ENCODE measurements around the gene PTPRE.
A peak's percentile ranks its signal among the peaks of the same experiment; 100 is the strongest.

The PTPRE gene

DNA sequence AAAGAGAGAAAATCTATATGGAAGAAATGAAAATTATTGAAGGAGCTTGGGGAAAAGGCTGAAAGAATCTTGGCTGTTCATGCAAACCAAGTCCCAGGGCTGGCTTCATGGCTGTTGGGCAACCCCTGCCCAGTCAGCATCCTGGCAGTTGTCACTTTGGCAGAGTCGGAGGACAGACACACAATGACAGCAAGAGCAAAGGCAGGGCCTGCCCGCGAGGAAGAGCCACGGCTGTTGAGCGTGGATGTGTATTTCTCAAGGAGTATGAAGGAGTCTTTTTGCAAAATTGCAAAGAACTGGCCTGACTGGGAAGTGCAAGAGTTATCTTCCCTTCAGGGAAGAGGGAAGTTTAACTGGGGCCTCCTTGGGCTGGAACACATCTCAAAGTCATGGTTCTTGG lies 11.7 kb downstream of the PTPRE start:
- in situ Hi-C loops (cut with HindIII; ENCODE audit: low sequenced_read_pairs) = no loop called here
- TF ChIP-seq, protein P1, sequence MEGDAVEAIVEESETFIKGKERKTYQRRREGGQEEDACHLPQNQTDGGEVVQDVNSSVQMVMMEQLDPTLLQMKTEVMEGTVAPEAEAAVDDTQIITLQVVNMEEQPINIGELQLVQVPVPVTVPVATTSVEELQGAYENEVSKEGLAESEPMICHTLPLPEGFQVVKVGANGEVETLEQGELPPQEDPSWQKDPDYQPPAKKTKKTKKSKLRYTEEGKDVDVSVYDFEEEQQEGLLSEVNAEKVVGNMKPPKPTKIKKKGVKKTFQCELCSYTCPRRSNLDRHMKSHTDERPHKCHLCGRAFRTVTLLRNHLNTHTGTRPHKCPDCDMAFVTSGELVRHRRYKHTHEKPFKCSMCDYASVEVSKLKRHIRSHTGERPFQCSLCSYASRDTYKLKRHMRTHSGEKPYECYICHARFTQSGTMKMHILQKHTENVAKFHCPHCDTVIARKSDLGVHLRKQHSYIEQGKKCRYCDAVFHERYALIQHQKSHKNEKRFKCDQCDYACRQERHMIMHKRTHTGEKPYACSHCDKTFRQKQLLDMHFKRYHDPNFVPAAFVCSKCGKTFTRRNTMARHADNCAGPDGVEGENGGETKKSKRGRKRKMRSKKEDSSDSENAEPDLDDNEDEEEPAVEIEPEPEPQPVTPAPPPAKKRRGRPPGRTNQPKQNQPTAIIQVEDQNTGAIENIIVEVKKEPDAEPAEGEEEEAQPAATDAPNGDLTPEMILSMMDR (IDR thresholded peaks at IDR 0.05; ENCODE audit: low read depth, low read length, missing control alignments) = no peak

DNA sequence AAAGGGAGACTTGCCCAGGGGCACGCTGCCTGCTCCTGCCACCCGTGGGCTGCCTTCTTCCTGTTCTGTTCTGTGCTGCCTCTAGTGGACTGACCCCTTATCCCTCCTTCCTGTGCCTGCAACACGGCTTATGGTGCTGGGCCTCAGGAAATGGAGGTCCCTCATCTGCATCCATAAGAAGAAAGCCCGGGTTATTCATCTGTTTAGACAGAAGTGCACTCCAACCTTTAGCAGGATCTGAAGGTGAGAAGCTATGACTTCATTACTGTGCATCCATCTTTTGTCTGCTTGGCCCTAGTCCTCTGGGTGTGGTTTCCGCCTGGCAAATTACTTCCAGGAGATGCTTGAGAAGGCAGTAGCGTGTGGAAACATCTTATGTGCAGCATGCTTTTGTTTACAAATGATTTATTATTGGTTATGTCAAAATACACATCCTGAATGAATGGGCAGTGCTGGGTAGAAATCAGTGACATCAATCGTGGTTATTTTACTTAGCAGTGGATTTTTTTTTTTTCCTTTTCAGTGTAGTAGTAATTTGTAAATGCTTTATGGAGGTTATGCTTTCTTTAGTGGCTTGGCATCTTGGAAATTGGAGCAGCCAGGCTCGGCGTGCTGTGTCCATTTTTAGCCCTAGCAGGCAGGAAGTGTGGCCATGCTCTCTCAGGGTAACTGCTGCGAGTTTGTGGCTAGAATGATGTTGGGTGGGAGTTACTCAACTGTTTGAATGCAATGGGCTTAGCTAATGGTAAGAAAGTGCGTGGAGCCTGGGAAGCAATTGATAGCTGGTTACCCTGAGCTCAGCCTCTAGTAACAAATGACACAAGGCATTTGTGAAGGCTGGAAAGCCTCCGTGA lies 12.7 kb downstream of the PTPRE start:
- in situ Hi-C loops (cut with HindIII; ENCODE audit: low sequenced_read_pairs) = no loop called here
- H3K4me3 ChIP-seq (ENCODE audit: low read depth, low read length) = no peak overlapping the region
- TF ChIP-seq, protein P1 (IDR thresholded peaks at IDR 0.05; ENCODE audit: low read depth, low read length, missing control alignments) = peak; percentile 43
- peak; percentile 75 for DNase-seq (ENCODE audit: low read depth)

More for the DNA sequence above, 11.7 kb downstream of the PTPRE start:
- DNase-seq (ENCODE audit: low read depth) = no peak
- H3K4me3 ChIP-seq (ENCODE audit: low read depth, low read length) = no peak overlapping the region

DNA sequence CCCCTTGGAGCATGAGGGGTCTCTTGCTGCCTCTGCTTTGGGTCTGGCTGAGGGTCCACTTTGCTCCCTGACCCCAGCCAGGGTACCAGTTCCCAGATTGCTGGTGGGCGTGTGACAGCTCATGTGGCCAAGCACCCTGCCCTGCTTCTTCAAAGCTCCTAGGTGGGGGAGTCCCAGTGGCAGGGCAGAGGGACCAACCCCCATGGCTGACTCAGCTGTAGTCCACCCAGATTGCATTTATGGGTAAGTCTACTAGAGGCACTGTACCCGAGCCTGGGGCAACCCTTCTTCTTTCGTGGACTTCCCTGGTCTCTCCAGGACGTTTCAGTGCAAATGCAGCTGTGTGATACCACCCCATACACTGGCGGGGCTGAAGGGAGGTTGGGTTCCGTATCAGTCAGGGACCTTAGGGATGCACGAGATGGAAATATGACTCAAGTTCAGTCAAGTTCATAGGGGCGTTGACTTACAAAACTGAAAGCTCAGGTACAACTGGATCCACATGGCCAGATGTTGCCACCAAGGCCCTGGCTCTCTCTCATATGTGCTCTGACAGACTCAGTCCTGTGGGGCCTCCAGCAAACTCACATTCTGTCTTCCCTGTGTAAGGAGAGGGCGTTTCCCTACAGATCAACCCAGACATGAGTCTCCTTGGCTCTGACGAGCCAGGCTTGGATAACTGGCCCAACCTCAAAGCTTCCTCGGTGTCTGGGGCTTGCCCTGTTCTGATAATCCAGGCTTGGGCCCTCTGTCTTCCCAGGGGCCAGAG lies 13.6 kb downstream of the PTPRE start:
- in situ Hi-C loops (cut with HindIII; ENCODE audit: low sequenced_read_pairs) = no loop called here
- no peak for DNase-seq (ENCODE audit: low read depth)
- TF ChIP-seq, protein P1 (IDR thresholded peaks at IDR 0.05; ENCODE audit: low read depth, low read length, missing control alignments) = no peak
- no peak overlapping the region for H3K4me3 ChIP-seq (ENCODE audit: low read depth, low read length)

DNA sequence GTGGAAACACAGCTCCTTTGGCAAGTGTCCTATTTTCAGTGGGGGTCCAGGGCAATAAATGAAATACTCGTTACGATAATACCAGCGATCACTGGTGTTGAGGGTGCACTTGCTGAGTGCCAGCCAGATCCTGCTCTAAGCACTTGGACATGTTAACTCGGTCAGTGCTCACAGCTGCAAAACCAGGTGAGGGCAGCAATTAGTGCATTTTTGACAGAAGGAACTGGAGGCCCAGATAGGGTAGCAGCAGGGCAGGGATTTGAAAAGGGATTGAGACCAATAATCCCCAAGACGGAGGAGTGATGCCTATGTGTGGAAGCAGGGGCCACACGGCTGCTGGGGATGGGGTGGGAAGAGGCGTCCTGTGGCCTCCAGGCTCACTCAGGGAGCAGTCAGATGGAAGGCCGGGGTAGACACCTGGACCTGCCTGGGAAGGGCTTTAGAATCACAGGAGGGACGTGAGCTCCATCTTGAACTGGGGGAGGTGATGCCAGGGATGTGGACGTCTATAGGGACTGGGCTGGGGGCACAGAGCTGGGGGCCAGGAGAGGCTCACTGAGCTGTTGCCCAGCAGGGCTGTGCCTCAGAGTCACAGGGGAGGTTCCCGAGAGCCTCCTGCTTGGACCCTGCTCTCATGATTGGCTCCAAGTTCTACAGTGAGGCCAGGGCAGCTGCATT lies 14.3 kb downstream of the PTPRE start:
- TF ChIP-seq, protein P1 (IDR thresholded peaks at IDR 0.05; ENCODE audit: low read depth, low read length, missing control alignments) = no peak
- in situ Hi-C loops (cut with HindIII; ENCODE audit: low sequenced_read_pairs) = no loop called here
- DNase-seq (ENCODE audit: low read depth) = no peak
- no peak overlapping the region for H3K4me3 ChIP-seq (ENCODE audit: low read depth, low read length)

DNA sequence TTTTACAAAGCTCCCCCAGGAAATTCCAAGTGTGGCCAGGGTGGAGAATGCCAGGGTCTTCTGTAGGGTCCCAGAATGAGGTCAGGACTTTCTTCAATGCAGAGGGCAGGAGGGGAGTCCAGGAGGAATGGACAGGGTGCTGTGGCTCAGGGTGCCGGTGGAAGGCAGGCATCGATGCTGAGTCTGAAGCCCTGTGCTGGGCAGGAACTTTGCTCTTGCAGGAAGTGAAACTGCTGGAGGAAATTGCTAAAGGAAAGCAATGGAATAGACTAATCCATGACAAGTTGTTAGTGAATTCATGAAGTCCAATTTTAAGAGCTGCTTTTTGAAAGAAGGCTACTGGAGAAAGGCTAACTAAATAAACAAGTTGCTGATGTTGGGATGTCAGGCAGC lies 14.8 kb downstream of the PTPRE start:
- H3K4me3 ChIP-seq (ENCODE audit: low read depth, low read length) = no peak overlapping the region
- TF ChIP-seq, protein P1 (IDR thresholded peaks at IDR 0.05; ENCODE audit: low read depth, low read length, missing control alignments) = no peak
- in situ Hi-C loops (cut with HindIII; ENCODE audit: low sequenced_read_pairs) = no loop called here
- DNase-seq (ENCODE audit: low read depth) = no peak

DNA sequence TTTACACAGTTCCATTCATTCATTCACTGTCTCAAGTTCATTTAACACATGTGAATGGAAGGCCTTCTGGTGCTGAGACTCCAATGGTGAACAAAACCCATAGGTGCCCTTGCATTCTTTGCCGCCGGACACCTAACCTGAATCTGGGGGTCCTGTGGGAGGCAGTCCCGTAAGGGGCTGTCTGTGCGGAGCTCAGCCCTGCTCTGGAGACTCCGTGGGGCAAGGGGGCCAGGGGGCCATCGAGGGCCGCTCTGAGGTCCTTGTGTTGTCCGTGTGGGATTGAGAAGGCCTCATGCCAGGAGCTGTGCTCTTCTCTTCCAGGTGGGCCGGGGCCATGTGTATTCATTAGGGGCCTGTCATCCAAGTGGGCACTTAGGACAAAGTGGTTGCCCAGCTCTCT lies 15.3 kb downstream of the PTPRE start:
- no peak overlapping the region for H3K4me3 ChIP-seq (ENCODE audit: low read depth, low read length)
- TF ChIP-seq, protein P1 (IDR thresholded peaks at IDR 0.05; ENCODE audit: low read depth, low read length, missing control alignments) = no peak
- in situ Hi-C loops (cut with HindIII; ENCODE audit: low sequenced_read_pairs) = no loop called here
- DNase-seq (ENCODE audit: low read depth) = no peak
